ENCODE data around the gene PAAF1.

Gene PAAF1

GRCh38 chr11:73869332-73869949 is 7.4 kb upstream of the PAAF1 start:
- TF ChIP-seq, protein P1, sequence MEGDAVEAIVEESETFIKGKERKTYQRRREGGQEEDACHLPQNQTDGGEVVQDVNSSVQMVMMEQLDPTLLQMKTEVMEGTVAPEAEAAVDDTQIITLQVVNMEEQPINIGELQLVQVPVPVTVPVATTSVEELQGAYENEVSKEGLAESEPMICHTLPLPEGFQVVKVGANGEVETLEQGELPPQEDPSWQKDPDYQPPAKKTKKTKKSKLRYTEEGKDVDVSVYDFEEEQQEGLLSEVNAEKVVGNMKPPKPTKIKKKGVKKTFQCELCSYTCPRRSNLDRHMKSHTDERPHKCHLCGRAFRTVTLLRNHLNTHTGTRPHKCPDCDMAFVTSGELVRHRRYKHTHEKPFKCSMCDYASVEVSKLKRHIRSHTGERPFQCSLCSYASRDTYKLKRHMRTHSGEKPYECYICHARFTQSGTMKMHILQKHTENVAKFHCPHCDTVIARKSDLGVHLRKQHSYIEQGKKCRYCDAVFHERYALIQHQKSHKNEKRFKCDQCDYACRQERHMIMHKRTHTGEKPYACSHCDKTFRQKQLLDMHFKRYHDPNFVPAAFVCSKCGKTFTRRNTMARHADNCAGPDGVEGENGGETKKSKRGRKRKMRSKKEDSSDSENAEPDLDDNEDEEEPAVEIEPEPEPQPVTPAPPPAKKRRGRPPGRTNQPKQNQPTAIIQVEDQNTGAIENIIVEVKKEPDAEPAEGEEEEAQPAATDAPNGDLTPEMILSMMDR (IDR thresholded peaks at IDR 0.05), result no peak

- TF ChIP-seq, protein P1 (IDR thresholded peaks at IDR 0.05), result no peak
Measured at GRCh38 chr11:73870261-73870660, 6.5 kb upstream of the PAAF1 start.

- TF ChIP-seq, protein P1 (IDR thresholded peaks at IDR 0.05), result no peak
Measured at GRCh38 chr11:73872749-73873357, 3.9 kb upstream of the PAAF1 start.

GRCh38 chr11:73875380-73875779 is 1.4 kb upstream of the PAAF1 start:
- TF ChIP-seq, protein P1 (IDR thresholded peaks at IDR 0.05), result no peak

- TF ChIP-seq, protein P1 (IDR thresholded peaks at IDR 0.05), result no peak
Measured at GRCh38 chr11:73875840-73876239, 959 bp upstream of the PAAF1 start.

- TF ChIP-seq, protein P1 (IDR thresholded peaks at IDR 0.05), result no peak
Measured at GRCh38 chr11:73878771-73879170, 2.0 kb downstream of the PAAF1 start.

GRCh38 chr11:73883856-73884255 is 7.1 kb downstream of the PAAF1 start:
- TF ChIP-seq, protein P1 (IDR thresholded peaks at IDR 0.05), result no peak

Data from LNCAP (cell line).